Fibroblast of lung (primary cell): ENCODE data around the gene TUBB4B. TPM values are rescaled to one million over a fixed set of nuclear protein-coding genes. Genes with fewer than 3 reads are reported as not detected.
A peak's percentile ranks its signal among the peaks of the same experiment; 100 is the strongest.

ENCODE experiments used
- DNase-seq, 2 donors: peaks; one replicate each; pipeline versions ENCODE4 v3.0.0 to v3.0.0-alpha.2; 2010; ENCODE audit warnings: low read depth in 2 of 2
- H2AFZ ChIP-seq: 2 replicates; pipeline ENCODE4 v1.5.1; 2012; ENCODE audit warnings: low read length, control low read depth, inconsistent platforms
- H3K27ac ChIP-seq: 2 replicates; pipeline ENCODE4 v1.5.1; 2011; ENCODE audit warnings: low read length, control low read depth; ENCODE audit not compliant: insufficient read depth
- H3K27me3 ChIP-seq: 2 replicates; pipeline ENCODE4 v1.5.1; 2011; ENCODE audit warnings: mild to moderate bottlenecking, low read length; ENCODE audit not compliant: control insufficient read depth, insufficient read depth
- H3K36me3 ChIP-seq: 2 replicates; pipeline ENCODE4 v1.5.1; 2011; ENCODE audit warnings: low read length; ENCODE audit not compliant: control insufficient read depth, insufficient read depth
- H3K4me1 ChIP-seq: 2 replicates; pipeline ENCODE4 v1.5.1; 2011; ENCODE audit warnings: low read length; ENCODE audit not compliant: control insufficient read depth, insufficient read depth; ENCODE audit errors: extremely low read depth
- H3K4me2 ChIP-seq: 2 replicates; pipeline ENCODE4 v1.5.1; 2011; ENCODE audit warnings: low read length, control low read depth; ENCODE audit not compliant: insufficient read depth; ENCODE audit errors: extremely low read depth
- H3K4me3 ChIP-seq, 4 experiments: fragments of 200-600 bp in 1 of 4; sonication (generic) in 1 of 4; replicated peaks in 1 of 4; 2 replicates each; pipeline ENCODE4 v1.5.1; 2011 to 2016; ENCODE audit warnings: low read length in 4 of 4, low read depth in 3 of 4, mild to moderate bottlenecking in 3 of 4, control low read depth in 2 of 4, inconsistent platforms in 1 of 4, mixed read lengths in 1 of 4; ENCODE audit not compliant: insufficient read depth in 1 of 4; ENCODE audit errors: control extremely low read depth in 1 of 4
- H3K79me2 ChIP-seq: 2 replicates; pipeline ENCODE4 v1.5.1; 2012; ENCODE audit warnings: mild to moderate bottlenecking, low read length, inconsistent platforms; ENCODE audit not compliant: control insufficient read depth, insufficient read depth
- H3K9ac ChIP-seq: 2 replicates; pipeline ENCODE4 v1.5.1; 2011; ENCODE audit warnings: mild to moderate bottlenecking, low read length, control low read depth; ENCODE audit not compliant: insufficient read depth
- H3K9me3 ChIP-seq: 2 replicates; pipeline ENCODE4 v1.5.1; 2012; ENCODE audit warnings: low read depth, low read length; ENCODE audit not compliant: control insufficient read depth, insufficient read depth
- H4K20me1 ChIP-seq: 2 replicates; pipeline ENCODE4 v1.5.1; 2011; ENCODE audit warnings: low read length; ENCODE audit not compliant: control insufficient read depth, insufficient read depth; ENCODE audit errors: extremely low read depth
- EZH2 ChIP-seq: IDR thresholded peaks from 2 replicates; pipeline ENCODE4 v1.5.1; 2012; ENCODE audit warnings: low read length, control low read depth, mild to moderate bottlenecking; ENCODE audit errors: missing control alignments
- polyA plus RNA-seq, 2 donors: library from polyadenylated mRNA; depleted of rRNA in 1 of 2; stranded (reverse) in 1 of 2; unstranded in 1 of 2; fragments of >200 nt; gene quantifications; 2 replicates each; pipeline ENCODE4 v1.2.1, GENCODE V29; 2011 to 2012; ENCODE audit warnings: missing spikeins in 1 of 2
- total RNA-seq: library from RNA; depleted of rRNA; stranded (reverse); fragments of >200 nt; gene quantifications from 2 replicates; pipeline ENCODE4 v1.2.1, GENCODE V29; 2014
- TF ChIP-seq, protein P1 (sequence below), 2 donors: IDR thresholded peaks in 1 of 2; conservative IDR thresholded peaks in 1 of 2; 1 replicate in 1 of 2; 2 replicates in 1 of 2; pipeline ENCODE4 v1.5.1; 2011 to 2012; ENCODE audit warnings: low read length in 2 of 2, control low read depth in 1 of 2, inconsistent platforms in 1 of 2, low read depth in 1 of 2, mild to moderate bottlenecking in 1 of 2

Gene TUBB4B
- total and polyA plus RNA-seq, 2 donors (not counting 1 experiment from before 2014, with no cell fraction given), result 111 to 332 TPM

DNA sequence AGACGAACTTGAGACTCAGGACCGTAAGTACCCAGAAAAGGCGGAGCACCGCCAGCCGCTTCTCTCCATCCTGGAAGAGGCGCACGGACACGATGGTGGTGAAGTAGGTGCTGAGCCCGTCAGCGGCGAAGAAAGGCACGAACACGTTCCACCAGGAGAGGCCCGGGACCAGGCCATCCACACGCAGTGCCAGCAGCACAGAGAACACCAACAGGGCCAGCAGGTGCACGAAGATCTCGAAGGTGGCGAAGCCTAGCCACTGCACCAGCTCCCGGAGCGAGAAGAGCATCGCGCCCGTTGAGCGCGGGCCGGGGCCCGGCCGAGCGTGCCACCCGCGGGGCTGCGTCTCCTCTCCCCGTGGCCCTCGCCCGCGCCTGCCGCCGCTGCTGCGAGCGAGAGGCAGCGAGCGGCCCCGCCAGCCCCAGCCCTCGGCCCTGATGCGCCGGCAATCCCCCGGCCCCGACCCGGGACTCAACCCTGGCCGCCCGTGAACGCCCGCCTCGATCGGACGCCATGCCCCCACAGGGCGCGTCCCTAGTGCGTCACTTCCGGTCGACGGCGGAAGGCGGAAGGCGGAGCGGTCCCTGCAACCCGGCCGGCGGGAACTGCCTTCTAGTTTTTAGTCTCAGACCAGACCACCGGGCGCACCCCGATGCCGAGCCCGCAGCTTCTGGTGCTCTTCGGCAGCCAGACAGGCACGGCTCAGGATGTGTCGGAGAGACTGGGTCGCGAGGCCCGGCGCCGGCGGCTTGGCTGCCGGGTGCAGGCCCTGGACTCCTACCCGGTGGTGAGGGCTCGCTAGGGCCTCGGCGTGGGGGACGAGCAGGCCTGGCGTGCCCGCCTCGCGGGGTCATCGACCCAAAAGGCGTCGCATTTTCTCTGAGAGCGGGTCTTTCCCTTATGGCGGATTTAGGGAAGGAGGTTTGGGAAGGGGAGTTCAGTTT, 35.7 kb upstream of the TUBB4B start, which contains the start of the genes NDOR1 and TMEM203:
TSS of gene NDOR1 (plus strand) at position 575 of the 944 bp plus-strand sequence. CDS start at position 653, 78 bp downstream.
TSS of gene TMEM203 (minus strand) at position 523 of the 944 bp plus-strand sequence. CDS start at position 289, 234 bp downstream.
- H3K9ac ChIP-seq, result peak within 1 kb of the TSS; percentile 93
- H3K4me3 ChIP-seq, result peak within 1 kb of the TSS; percentile 92 to 99 (median 97)
- TF ChIP-seq EZH2, result no peak
- TF ChIP-seq, protein P1, sequence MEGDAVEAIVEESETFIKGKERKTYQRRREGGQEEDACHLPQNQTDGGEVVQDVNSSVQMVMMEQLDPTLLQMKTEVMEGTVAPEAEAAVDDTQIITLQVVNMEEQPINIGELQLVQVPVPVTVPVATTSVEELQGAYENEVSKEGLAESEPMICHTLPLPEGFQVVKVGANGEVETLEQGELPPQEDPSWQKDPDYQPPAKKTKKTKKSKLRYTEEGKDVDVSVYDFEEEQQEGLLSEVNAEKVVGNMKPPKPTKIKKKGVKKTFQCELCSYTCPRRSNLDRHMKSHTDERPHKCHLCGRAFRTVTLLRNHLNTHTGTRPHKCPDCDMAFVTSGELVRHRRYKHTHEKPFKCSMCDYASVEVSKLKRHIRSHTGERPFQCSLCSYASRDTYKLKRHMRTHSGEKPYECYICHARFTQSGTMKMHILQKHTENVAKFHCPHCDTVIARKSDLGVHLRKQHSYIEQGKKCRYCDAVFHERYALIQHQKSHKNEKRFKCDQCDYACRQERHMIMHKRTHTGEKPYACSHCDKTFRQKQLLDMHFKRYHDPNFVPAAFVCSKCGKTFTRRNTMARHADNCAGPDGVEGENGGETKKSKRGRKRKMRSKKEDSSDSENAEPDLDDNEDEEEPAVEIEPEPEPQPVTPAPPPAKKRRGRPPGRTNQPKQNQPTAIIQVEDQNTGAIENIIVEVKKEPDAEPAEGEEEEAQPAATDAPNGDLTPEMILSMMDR (conservative IDR thresholded peaks at IDR 0.05 in 1 of 2, IDR thresholded peaks at IDR 0.05 in 1 of 2; ENCODE audit: low read depth in 1 of 2, low read length in 2 of 2), result no peak
- H3K27me3 ChIP-seq, result no peaks in the 10 kb centered on the region
- H4K20me1 ChIP-seq, result no peaks in the 10 kb centered on the region
- H2AFZ ChIP-seq, result peak within 1 kb of the TSS; percentile 71
- H3K4me1 ChIP-seq, result peaks cover 20% of the 10 kb centered on the region
- no peaks in the 10 kb centered on the region for H3K36me3 ChIP-seq
- peak within 1 kb of the TSS; percentile 82 for H3K27ac ChIP-seq
- DNase-seq, result peak; percentile 78
- H3K9me3 ChIP-seq, result no peaks in the 10 kb centered on the region
- peaks cover 48% of the 10 kb centered on the region for H3K79me2 ChIP-seq
- peak within 1 kb of the TSS; percentile 94 for H3K4me2 ChIP-seq

DNA sequence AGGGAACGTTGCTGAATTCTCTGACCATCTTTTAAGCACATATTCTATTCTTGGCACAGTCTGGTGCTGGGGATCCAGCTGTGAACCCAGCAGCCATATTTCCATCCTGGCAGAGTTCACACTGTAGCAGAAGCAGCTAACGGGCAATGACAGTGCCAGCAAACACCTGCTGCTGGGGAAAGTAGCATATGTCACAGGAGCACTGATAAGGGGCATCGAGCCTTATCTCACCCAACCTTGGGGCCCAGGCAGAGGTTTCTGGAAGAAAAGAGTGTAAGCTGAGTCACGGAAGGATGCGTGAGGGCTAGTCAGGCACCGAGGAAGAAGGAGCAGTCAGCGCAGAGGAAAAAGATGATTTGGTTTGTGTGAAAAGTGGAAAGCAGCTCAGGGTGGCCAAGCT, 34.5 kb upstream of the TUBB4B start:
- H3K79me2 ChIP-seq, result peaks cover 46% of the 10 kb centered on the region
- H3K27ac ChIP-seq, result no peak overlapping the region

DNA sequence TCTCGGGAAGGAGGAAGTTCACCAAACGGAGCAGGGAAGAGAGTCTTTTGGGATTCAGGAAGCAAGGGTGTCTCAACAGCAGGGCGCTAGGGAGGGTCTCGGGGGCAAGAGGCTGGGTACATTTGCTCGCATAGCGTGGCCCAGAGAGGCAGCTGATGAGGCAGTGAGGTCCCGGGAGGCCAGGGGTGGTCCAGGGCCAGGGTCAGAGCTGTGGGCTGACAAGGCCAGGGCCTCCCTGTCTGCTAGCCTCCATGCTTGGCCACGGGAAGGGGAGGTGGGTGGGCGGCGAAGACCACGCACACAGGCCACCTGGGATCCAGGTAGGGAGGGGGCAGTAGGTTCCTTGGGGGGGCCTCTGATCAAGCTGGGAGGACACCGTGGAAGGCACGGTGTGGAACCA, 29.6 kb upstream of the TUBB4B start:
- H3K27ac ChIP-seq, result no peak overlapping the region
- TF ChIP-seq EZH2, result no peak
- TF ChIP-seq, protein P1 (conservative IDR thresholded peaks at IDR 0.05 in 1 of 2, IDR thresholded peaks at IDR 0.05 in 1 of 2; ENCODE audit: low read depth in 1 of 2, low read length in 2 of 2), result no peak
- no peaks in the 10 kb centered on the region for H3K9me3 ChIP-seq
- H3K27me3 ChIP-seq, result no peaks in the 10 kb centered on the region
- H3K9ac ChIP-seq, result no peak overlapping the region
- peaks cover under 1% of the 10 kb centered on the region for H3K4me1 ChIP-seq
- no peak overlapping the region for H3K4me2 ChIP-seq
- no peak overlapping the region for H2AFZ ChIP-seq
- peaks cover 11% of the 10 kb centered on the region for H3K79me2 ChIP-seq
- H3K36me3 ChIP-seq, result peaks cover 14% of the 10 kb centered on the region
- H4K20me1 ChIP-seq, result no peaks in the 10 kb centered on the region
- H3K4me3 ChIP-seq, result no peak overlapping the region
- no peak for DNase-seq

More for the DNA sequence above, 34.5 kb upstream of the TUBB4B start:
- TF ChIP-seq, protein P1 (conservative IDR thresholded peaks at IDR 0.05 in 1 of 2, IDR thresholded peaks at IDR 0.05 in 1 of 2; ENCODE audit: low read depth in 1 of 2, low read length in 2 of 2), result no peak
- no peak for TF ChIP-seq EZH2
- no peaks in the 10 kb centered on the region for H3K36me3 ChIP-seq
- H3K9ac ChIP-seq, result peak overlapping the region; percentile 93
- H3K4me1 ChIP-seq, result peaks cover 14% of the 10 kb centered on the region
- H2AFZ ChIP-seq, result no peak overlapping the region
- H3K4me3 ChIP-seq, result peak overlapping the region; percentile 92 to 99 (median 97)
- no peaks in the 10 kb centered on the region for H3K9me3 ChIP-seq
- H3K4me2 ChIP-seq, result peak overlapping the region; percentile 94
- H3K27me3 ChIP-seq, result no peaks in the 10 kb centered on the region
- no peak for DNase-seq
- no peaks in the 10 kb centered on the region for H4K20me1 ChIP-seq
